GM12874 (cell line): ENCODE results near the gene PTPRK.

Experiments used
- TF ChIP-seq, protein P1 (sequence below): IDR thresholded peaks from 2 replicates; pipeline ENCODE4 v1.5.1; 2011; ENCODE audit warnings: low read depth, mild to moderate bottlenecking, control low read depth, low read length, moderate library complexity; ENCODE audit not compliant: insufficient read depth

The PTPRK gene

DNA sequence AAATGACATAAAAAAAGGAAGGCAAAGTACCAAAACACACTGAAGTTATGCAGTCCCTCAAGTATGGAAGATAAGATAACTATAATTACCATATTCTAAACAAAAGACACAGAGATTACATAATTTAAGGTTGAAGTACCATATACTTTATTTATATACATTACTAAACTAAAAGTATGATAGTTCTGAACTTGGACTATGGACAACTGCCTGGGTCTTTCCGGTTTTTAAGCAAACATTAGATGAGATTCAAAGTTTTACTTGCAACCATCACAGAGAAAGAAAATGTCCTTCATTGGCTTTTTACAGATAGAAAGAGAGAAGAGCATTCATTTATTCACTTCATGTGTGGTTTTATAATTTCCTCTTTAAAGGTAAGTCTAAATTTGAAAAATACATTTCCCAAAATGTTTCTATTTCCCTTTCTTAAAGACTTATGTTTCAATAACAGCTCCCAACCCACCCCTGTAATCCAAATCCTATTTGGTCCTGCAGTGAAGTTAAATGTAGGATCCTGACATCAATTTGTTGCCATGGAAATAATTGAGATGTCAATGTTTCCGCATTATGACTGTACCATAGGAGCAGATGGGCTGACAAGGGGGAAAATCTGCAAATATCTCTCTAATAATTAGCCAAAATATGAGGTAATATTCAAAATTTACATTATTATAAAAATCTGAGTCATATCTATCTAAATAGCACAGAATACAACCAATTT is 63.7 kb downstream of the PTPRK start:
- TF ChIP-seq, protein P1, sequence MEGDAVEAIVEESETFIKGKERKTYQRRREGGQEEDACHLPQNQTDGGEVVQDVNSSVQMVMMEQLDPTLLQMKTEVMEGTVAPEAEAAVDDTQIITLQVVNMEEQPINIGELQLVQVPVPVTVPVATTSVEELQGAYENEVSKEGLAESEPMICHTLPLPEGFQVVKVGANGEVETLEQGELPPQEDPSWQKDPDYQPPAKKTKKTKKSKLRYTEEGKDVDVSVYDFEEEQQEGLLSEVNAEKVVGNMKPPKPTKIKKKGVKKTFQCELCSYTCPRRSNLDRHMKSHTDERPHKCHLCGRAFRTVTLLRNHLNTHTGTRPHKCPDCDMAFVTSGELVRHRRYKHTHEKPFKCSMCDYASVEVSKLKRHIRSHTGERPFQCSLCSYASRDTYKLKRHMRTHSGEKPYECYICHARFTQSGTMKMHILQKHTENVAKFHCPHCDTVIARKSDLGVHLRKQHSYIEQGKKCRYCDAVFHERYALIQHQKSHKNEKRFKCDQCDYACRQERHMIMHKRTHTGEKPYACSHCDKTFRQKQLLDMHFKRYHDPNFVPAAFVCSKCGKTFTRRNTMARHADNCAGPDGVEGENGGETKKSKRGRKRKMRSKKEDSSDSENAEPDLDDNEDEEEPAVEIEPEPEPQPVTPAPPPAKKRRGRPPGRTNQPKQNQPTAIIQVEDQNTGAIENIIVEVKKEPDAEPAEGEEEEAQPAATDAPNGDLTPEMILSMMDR = no peak

DNA sequence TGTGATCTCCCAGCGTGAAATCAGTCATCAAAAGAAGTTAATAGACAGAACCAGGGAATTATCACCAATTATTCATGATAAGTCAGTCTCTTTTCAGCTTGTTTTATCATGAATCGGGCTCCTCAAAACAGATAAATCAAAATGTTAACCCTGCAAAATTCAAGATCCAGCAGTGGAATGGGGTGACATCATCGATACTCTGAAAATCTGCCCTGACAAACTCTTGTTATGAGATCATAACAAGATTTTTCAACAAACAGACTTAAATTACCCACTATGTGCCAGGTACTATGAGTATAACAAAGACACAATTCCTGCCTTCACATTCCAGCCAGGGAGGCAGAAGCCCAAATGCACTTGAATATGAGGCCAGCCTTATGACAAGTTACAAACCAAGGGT is 64.4 kb downstream of the PTPRK start:
- TF ChIP-seq, protein P1 = no peak

DNA sequence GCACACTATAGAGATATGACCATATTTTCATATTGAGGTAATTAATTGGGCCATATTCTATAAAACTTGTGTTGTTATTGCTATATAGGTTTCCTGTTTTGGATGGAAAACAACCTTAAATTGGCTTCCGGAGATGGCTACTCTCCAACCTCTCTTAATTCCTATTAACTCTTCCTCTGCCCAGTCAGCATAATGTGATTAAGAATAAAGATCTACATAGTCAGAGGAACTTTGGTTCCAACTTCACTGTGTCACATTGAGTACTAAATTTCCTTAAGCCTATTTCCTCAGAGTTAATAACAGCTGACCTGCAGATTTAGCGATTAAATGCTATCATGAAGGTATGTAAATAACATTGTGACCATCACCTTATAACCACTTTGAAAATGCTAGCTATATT is 67.7 kb downstream of the PTPRK start:
- TF ChIP-seq, protein P1 = no peak

DNA sequence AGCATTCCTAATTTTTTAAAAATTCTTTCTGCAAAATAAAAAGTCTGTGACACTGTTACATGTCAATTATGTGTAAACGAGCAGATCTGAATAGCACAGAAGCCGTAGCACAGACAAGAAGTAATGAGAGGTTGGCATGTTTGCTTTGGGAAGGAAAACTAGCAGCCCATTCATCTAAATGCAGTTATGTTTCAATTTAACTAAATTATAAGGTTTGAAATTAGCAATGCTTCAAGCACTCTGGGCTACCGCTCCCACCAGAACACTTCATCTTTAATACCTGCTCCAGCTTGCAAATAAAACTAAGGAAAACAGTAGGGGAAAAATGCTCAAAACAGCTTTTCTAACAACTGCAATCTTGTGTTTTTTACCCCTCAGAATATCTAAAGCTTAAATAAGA is 73.9 kb downstream of the PTPRK start:
- TF ChIP-seq, protein P1 = no peak

DNA sequence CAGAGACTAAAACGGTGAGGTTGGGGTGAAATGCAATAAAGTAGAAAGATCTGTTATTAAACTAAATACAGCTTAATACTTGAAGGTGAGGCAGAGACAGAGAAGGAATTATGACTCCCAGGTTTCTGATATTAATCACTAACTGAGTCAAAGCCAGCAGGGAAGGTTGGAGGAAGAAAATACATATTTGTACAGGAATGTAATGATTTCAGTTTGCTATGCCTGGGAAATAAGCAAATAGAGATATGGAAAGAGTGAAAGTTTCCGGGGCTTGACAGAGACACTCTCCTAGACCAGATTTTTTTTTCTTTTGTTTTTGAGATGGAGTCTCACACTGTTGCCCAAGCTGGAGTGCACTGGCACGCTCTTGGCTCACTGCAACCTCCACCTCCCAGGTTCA is 76.8 kb downstream of the PTPRK start:
- TF ChIP-seq, protein P1 = no peak

DNA sequence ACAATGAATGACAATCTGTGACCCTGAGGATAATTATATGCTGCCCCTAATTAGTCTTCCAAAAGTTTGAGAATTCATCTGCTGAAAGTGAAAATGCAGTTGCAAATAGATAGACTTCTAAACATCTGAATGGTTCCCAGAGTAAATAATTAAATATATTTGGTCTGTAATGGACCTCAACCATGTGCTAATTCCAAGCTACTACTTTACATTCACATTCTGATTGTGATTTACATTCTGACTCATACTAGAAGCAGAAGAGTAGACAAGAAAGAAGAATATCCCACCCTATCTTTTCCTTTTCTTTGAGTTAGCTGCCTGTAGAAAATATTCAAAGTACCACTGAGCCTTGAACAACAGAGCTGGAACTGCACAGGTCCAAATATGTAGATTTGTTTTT is 80.8 kb downstream of the PTPRK start:
- TF ChIP-seq, protein P1 = no peak

DNA sequence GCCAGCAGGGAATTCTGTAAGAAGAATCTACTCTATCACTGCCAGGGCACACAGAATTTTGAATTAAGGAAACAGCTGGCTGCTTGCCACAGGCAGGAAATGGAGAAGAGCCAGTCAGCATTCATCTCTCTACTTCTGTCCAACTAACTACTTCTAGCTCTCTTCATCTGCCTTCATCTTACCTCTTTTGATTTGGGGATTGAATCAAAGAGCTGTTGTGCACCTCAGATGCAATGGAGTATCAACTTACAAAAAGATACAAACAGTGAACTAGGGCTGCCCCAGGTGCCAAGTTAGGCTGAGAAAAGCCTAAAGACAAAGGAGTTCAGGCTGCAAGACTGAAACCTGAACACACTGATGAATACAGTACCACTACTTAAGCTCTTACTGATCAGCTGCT is 82.0 kb downstream of the PTPRK start:
- TF ChIP-seq, protein P1 = no peak
